Suprapubic skin (tissue), 3 donors: ENCODE results near the gene NCBP3.

Experiments
- POLR2AphosphoS5 ChIP-seq, 3 donors: sonication (generic); formaldehyde crosslinking; IDR thresholded peaks; one replicate each; pipeline ENCODE4 v1.6.1; 2017; ENCODE audit warnings: antibody characterized with exemption in 3 of 3
- TF ChIP-seq, protein P1 (sequence below), 2 donors: fragments of 200-600 bp in 1 of 2; fragments of 450-650 bp in 1 of 2; sonication (generic) in 1 of 2; IDR thresholded peaks; one replicate each; pipeline ENCODE4 v1.5.1; 2016 to 2019; ENCODE audit warnings: antibody characterized with exemption in 2 of 2, mild to moderate bottlenecking in 1 of 2, moderate library complexity in 1 of 2

DNA sequence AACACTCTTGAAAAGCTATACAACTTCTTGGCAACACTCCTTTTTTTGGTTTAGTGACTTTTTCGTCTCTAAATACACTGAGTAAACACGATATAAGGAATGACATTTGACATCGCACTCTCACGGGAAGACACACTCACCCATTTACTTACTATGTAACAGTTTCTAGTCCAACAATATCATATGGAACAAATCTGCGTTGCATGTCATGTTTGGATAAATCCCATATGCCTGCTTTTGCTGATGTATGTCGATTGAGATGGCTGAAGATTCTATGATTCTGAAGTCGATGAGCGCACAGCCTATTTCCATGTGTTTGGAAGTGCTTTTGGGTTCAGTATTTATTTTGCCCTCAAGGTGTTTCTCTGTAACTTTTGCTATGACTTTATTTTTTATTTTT, 63.3 kb downstream of the NCBP3 start:
- TF ChIP-seq, protein P1, sequence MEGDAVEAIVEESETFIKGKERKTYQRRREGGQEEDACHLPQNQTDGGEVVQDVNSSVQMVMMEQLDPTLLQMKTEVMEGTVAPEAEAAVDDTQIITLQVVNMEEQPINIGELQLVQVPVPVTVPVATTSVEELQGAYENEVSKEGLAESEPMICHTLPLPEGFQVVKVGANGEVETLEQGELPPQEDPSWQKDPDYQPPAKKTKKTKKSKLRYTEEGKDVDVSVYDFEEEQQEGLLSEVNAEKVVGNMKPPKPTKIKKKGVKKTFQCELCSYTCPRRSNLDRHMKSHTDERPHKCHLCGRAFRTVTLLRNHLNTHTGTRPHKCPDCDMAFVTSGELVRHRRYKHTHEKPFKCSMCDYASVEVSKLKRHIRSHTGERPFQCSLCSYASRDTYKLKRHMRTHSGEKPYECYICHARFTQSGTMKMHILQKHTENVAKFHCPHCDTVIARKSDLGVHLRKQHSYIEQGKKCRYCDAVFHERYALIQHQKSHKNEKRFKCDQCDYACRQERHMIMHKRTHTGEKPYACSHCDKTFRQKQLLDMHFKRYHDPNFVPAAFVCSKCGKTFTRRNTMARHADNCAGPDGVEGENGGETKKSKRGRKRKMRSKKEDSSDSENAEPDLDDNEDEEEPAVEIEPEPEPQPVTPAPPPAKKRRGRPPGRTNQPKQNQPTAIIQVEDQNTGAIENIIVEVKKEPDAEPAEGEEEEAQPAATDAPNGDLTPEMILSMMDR (IDR thresholded peaks at IDR 0.05): no peak
- no peak for TF ChIP-seq POLR2AphosphoS5 (IDR thresholded peaks at IDR 0.05)
